Bone marrow (tissue), 2 donors: ENCODE results near the gene VAC14.

Source experiments
- DNase-seq, 2 donors: peaks; one replicate each; lab custom pipeline; 2025; lab: John Stamatoyannopoulos, UW

The VAC14 gene

GRCh38 chr16:70786020-70786755, 14.8 kb downstream of the VAC14 start:
- DNase-seq, result no peak

- no peak for DNase-seq
Observed at GRCh38 chr16:70784692-70785555, 16.0 kb downstream of the VAC14 start.

DNA sequence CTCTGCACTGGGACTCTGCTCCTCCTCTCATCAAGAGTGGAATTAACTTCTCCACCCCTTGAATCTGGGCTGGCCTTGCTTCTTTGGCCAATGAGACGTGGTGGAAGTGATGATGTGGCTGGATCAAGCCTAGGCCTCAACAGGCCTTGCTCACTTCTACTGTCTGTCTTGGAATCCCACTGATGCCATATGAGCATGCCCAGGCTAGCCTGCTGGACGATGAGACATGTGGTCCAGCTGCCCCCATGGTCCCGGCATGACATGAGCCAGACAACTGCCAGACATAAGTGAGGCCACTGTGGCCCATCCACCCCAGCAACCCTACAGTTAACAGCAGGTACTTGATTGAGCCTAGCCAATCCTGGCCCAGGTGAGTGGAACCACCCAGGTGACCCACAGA, 18.7 kb downstream of the VAC14 start:
- DNase-seq, result no peak

DNA sequence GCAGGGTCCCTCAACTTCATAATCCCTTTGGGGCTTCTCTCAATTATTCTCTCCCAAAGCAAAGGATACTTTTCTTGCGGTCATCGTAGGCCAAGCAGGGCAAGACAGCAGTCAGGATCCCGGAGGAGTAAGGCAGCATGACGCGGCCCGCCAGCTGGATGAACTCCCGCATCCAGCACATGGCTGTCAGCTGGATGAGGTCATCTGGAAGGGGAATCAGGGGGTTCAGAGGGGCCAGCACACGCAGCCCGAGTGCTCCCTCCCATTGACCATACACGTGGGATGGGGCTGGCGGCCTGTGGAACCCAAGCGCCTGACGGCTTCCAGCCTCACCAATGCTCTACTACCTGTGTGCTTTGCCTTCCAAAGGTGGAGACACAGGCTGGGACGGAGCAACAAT, 19.2 kb downstream of the VAC14 start:
- no peak for DNase-seq

GRCh38 chr16:70780546-70780945, 20.4 kb downstream of the VAC14 start:
- no peak for DNase-seq

DNA sequence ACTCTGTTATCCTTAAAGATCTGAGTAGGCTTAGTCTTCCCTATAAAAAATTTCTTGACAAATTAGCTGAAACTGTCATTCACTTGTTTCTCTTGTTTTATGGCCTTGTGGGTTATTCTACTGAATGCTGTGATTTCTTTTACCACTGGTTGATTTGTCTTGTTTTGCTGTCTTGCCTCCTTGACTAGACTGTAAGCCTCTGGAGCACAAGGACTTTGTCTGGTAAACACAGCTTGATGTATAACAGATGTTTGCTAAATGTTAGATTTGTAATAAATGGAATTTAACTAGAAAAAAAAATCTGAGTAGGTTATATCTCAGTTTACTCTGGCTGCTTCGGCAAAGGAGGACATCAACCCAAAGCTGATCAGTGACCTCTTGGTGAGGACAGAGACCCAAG, 21.6 kb downstream of the VAC14 start:
- DNase-seq, result no peak

DNA sequence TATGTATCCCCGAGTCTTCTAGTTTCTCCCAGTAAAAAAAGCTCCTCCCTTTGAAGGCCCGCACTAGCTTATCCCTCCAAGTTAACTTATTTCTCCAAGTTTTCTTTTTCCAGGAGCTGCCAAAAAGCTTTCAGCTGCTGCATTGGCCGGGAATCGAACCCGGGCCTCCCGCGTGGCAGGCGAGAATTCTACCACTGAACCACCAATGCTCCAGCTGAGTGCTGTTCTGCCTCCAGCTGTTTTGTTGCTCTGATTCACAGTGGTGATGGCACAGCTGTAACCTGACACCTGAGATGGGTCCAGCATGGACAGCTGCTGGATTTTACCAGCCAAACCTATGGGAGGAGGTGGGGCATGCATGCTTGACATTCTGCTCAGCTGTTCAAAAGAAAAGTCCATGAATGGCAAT, 22.1 kb downstream of the VAC14 start:
- DNase-seq, result no peak

DNA sequence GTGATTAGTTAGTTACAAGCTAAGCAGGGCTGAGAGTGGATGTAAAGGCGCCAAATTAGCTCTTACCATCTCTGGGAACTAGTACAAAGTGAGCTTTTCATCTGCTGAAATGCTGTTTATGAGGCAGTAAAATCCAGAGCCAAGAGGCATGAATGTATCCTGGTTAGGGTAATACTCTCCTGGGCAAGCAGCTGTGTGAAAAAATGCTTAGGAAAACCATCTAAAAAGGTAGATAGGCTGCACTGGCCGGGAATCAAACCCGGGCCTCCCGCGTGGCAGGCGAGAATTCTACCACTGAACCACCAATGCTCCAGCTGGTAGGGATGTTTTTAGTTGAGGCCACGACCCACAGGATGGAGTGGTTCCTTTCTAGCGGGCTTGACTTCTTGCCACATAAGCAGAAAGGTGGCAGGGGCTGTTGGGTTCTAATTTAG, 23.0 kb downstream of the VAC14 start:
- DNase-seq, result no peak

- no peak for DNase-seq
Observed at GRCh38 chr16:70777496-70777895, 23.5 kb downstream of the VAC14 start.

DNA sequence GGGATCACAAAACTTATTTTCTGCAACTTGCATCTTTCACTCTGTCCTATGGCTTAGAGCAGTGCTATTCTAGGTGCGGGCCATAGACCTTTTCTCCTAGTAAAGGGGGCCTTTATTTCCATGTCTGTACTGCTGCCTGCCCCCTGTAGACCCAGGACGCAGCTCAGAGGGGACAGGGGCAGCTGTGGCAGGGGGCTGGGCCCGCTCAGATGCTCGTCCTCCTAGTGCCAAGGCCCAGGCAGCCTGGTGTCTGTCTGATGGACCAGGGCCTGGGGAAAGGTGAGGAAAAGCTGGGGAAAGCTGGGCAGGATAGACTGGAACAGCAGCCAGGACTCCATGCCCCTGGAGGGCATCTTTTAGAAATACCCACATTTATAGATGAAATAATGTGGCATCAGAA, 25.6 kb downstream of the VAC14 start:
- DNase-seq, result no peak

- DNase-seq, result no peak
Observed at GRCh38 chr16:70774261-70774660, 26.7 kb downstream of the VAC14 start.

- no peak for DNase-seq
Observed at GRCh38 chr16:70772493-70772892, 28.5 kb downstream of the VAC14 start.

DNA sequence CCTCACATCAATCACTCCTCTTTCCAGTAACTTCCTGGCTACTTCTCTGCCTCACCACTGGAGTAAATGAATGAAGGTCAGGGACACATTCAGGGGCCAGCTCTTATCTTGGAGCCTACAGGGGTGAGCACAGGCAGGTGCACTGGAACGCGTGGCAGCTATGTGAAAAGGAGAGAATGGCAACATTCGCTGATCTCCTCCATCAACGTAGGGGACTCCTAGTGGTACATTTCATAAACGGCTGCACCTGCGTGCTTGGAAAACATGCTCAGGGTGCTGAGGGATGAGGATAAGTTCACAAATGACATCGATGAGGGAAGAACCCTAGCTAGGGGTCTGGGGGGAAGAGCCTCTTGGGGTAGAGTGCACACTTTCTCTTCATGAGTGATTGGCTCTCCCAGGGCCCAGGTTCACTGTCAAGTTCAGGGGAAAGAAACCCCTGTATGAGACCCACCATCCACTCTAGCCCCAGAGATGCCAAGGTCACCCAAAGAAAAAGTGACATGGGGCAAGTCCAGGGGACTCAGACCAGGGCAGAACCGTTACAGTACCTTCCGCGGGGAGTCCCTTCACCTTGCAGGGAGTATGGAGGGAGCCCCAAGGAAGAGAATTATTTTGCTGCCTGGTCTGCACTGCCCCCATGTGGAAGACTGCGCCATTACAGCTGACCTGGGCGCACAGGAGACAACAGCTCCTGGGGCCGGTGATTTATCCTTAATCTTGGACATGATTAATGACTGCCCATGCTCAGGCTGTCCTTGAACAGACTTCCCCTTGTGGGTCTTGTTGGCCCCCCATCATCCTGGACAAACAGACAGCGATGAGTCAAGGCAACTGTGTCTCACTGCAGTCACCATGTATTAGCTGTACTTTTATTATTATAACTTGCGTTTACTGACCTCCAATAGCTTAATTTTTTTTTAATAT, 30.1 kb downstream of the VAC14 start:
- DNase-seq, result peak; percentile 12 to 17

- DNase-seq, result no peak
Observed at GRCh38 chr16:70770291-70770625, 30.7 kb downstream of the VAC14 start.

GRCh38 chr16:70769761-70770160, 31.2 kb downstream of the VAC14 start:
- DNase-seq, result no peak

GRCh38 chr16:70769131-70769530, 31.8 kb downstream of the VAC14 start:
- DNase-seq, result no peak

- DNase-seq, result no peak
Observed at GRCh38 chr16:70768203-70768580, 32.8 kb downstream of the VAC14 start.

- no peak for DNase-seq
Observed at GRCh38 chr16:70767377-70768202, 33.4 kb downstream of the VAC14 start.

DNA sequence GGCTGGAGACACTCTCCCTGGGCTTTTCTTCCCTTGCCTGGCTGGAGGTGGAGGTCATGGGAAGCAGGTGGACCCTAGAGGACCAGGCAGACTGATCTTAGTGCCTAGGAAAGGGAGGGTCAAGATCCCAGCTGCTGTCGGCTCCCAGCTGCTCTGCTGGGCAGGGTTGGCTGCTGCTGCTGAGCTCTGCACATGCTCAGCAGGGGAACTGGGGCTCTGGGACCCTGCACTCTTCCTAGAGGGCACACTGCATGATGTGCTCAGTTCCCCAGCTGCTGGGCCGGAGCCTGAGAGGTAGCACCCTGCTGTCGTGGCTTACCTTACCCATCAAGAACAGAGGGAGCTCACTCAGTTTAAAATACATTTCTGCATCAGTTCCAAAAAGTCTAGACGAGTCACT, 34.3 kb downstream of the VAC14 start:
- DNase-seq, result no peak

DNA sequence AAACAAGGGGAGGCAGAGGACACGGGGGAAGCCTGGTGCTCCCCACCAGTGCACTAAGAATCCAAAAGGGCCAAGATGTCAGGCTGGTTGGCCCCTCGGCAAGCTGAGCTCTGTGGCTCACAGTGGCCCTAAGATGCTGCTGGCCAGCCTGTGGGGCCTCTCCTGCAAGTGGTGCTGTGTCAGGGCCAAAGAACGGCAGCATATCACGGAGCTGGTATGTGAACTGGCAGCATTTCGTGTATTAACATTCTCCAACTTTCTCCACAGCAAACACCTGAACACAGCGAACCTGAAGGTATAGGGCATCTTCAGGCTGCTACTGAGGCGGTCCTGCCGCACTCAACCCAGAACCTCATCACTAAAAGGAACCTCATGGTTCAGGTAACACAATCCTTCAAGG, 34.8 kb downstream of the VAC14 start:
- no peak for DNase-seq

GRCh38 chr16:70765491-70765890, 35.5 kb downstream of the VAC14 start:
- DNase-seq, result no peak

DNA sequence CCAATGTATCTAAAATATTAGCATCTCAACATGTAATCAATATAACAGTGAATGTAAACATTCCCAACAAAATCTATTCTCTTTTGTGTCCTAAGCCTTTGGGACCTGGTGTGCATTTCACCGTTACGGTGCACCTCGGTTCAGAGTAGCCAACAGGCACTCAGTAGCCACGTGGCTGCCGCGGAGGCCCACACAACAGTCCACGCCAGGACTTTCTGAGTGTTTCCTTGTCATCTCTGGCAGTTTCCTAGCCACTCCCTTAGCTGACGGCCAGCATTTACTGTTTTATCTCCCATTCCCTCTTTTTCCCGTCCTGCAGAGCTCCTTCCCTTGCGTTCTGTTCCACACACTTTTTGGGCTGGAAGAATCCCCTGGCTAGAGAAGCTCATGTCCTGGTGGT, 36.3 kb downstream of the VAC14 start:
- DNase-seq, result no peak
